GM19025 (cell line): ENCODE results near the gene C1QTNF5.

Source experiments
- ATAC-seq: cut with Tn5 transposase; IDR thresholded peaks from one replicate; pipeline ENCODE4 v1.9.1; 2021; ENCODE audit warnings: mild to moderate bottlenecking, low read depth, moderate library complexity; ENCODE audit not compliant: unreplicated experiment

C1QTNF5 gene

GRCh38 chr11:119373921-119374631, 33.4 kb upstream of the C1QTNF5 start:
- ATAC-seq = no peak

- no peak for ATAC-seq
These were observed 32.6 kb upstream of the C1QTNF5 start for GRCh38 chr11:119373059-119373920.

GRCh38 chr11:119372260-119373058, 31.8 kb upstream of the C1QTNF5 start:
- ATAC-seq = no peak

GRCh38 chr11:119371778-119372182, 31.1 kb upstream of the C1QTNF5 start:
- ATAC-seq = no peak

- no peak for ATAC-seq
These were observed 30.5 kb upstream of the C1QTNF5 start for GRCh38 chr11:119371067-119371601.

GRCh38 chr11:119370486-119371046, 29.9 kb upstream of the C1QTNF5 start:
- no peak for ATAC-seq

- ATAC-seq = no peak
These were observed 28.6 kb upstream of the C1QTNF5 start for GRCh38 chr11:119369132-119369925.

GRCh38 chr11:119368121-119369034, 27.7 kb upstream of the C1QTNF5 start:
- ATAC-seq = no peak

GRCh38 chr11:119367661-119368120, 27.0 kb upstream of the C1QTNF5 start:
- no peak for ATAC-seq

GRCh38 chr11:119366690-119367620, 26.3 kb upstream of the C1QTNF5 start:
- ATAC-seq = no peak

- ATAC-seq = no peak
These were observed 24.4 kb upstream of the C1QTNF5 start for GRCh38 chr11:119365071-119365591.

GRCh38 chr11:119363851-119364590, 23.3 kb upstream of the C1QTNF5 start:
- ATAC-seq = no peak

- no peak for ATAC-seq
These were observed 22.6 kb upstream of the C1QTNF5 start for GRCh38 chr11:119363081-119363850.

- no peak for ATAC-seq
These were observed 22.0 kb upstream of the C1QTNF5 start for GRCh38 chr11:119362741-119363080.

GRCh38 chr11:119361941-119362725, 21.4 kb upstream of the C1QTNF5 start:
- no peak for ATAC-seq
